ENCODE measurements around the gene BZW2. TPM values are rescaled to one million over a fixed set of nuclear protein-coding genes. Genes with fewer than 3 reads are reported as not detected.

BZW2 gene
- total and polyA plus RNA-seq, 2 experiments from 2014 or later, result 236 to 358 TPM

GRCh38 chr7:16753102-16753931 lies 107.3 kb downstream of the BZW2 start, which contains the start of gene TSPAN13:
Gene TSPAN13 (plus strand): TSS chr7:16753755. CDS start chr7:16753968, 213 bp downstream.
- TF ChIP-seq CTCF (IDR thresholded peaks at IDR 0.05; ENCODE audit: low read depth, low read length), result no peak
- peak within 1 kb of the TSS; percentile 72 for H3K27ac ChIP-seq
- DNase-seq (ENCODE audit: low read depth in 1 of 2, low spot score in 1 of 2), result peak; percentile 71 to 95
- H3K4me1 ChIP-seq (ENCODE audit: low read depth), result peaks cover 18% of the 10 kb centered on the region
- H3K9me3 ChIP-seq (ENCODE audit: low read depth), result no peaks in the 10 kb centered on the region
- no peaks in the 10 kb centered on the region for H3K36me3 ChIP-seq
- H3K27me3 ChIP-seq, result no peaks in the 10 kb centered on the region
- H3K4me3 ChIP-seq, result peak within 1 kb of the TSS; percentile 92

GRCh38 chr7:16753932-16754855 lies 108.2 kb downstream of the BZW2 start:
- Histone ChIP-seq H3K36me3 (no peaks in the 10 kb centered on the region), H3K27me3 (no peaks in the 10 kb centered on the region), H3K4me1 (ENCODE audit: low read depth) (peaks cover 18% of the 10 kb centered on the region), H3K4me3 (peak overlapping the region; percentile 92), H3K9me3 (ENCODE audit: low read depth) (no peaks in the 10 kb centered on the region), H3K27ac (peak overlapping the region; percentile 72)
- TF ChIP-seq CTCF (IDR thresholded peaks at IDR 0.05; ENCODE audit: low read depth, low read length), result no peak
- DNase-seq (ENCODE audit: low read depth in 1 of 2, low spot score in 1 of 2), result peak; percentile 44 to 81

- H3K4me3 ChIP-seq, result peak overlapping the region; percentile 92
- no peak for TF ChIP-seq CTCF (IDR thresholded peaks at IDR 0.05; ENCODE audit: low read depth, low read length)
- no peak for DNase-seq (ENCODE audit: low read depth in 1 of 2, low spot score in 1 of 2)
- no peaks in the 10 kb centered on the region for H3K36me3 ChIP-seq
- H3K27ac ChIP-seq, result peak overlapping the region; percentile 72
- H3K9me3 ChIP-seq (ENCODE audit: low read depth), result no peaks in the 10 kb centered on the region
- H3K27me3 ChIP-seq, result no peaks in the 10 kb centered on the region
- peaks cover 18% of the 10 kb centered on the region for H3K4me1 ChIP-seq (ENCODE audit: low read depth)
Observed at GRCh38 chr7:16754856-16755317, 108.9 kb downstream of the BZW2 start.

GRCh38 chr7:16755397-16755796 lies 109.4 kb downstream of the BZW2 start:
- DNase-seq (ENCODE audit: low read depth in 1 of 2, low spot score in 1 of 2), result no peak
- Histone ChIP-seq H3K36me3 (no peaks in the 10 kb centered on the region), H3K27ac (peak overlapping the region; percentile 72), H3K4me1 (ENCODE audit: low read depth) (peaks cover 18% of the 10 kb centered on the region), H3K27me3 (no peaks in the 10 kb centered on the region), H3K4me3 (peak overlapping the region; percentile 92), H3K9me3 (ENCODE audit: low read depth) (no peaks in the 10 kb centered on the region)
- no peak for TF ChIP-seq CTCF (IDR thresholded peaks at IDR 0.05; ENCODE audit: low read depth, low read length)

Other genes with a start within 250 kb of the BZW2 start
- gene CRPPA, start 224.6 kb upstream of the BZW2 start, total RNA-seq, result 4.6 and 5.0 TPM in 2 replicates
- gene CRPPA, start 224.6 kb upstream of the BZW2 start, polyA plus RNA-seq, result 5.6 and 6.1 TPM in 2 replicates
- 0.85 and 1.7 TPM in 2 replicates for gene SOSTDC1, start 180.4 kb upstream of the BZW2 start, total RNA-seq
- 2.0 and 2.9 TPM in 2 replicates for gene SOSTDC1, start 180.4 kb upstream of the BZW2 start, polyA plus RNA-seq
- gene LRRC72, start 119.4 kb upstream of the BZW2 start, total RNA-seq, result not detected in 2 replicates
- not detected in 2 replicates for gene LRRC72, start 119.4 kb upstream of the BZW2 start, polyA plus RNA-seq
- 36.7 and 54.1 TPM in 2 replicates for gene ANKMY2, start 427 bp upstream of the BZW2 start, total RNA-seq
- 44.6 and 81.5 TPM in 2 replicates for gene ANKMY2, start 427 bp upstream of the BZW2 start, polyA plus RNA-seq
- gene TSPAN13, start 107.6 kb downstream of the BZW2 start, total RNA-seq, result 34.2 and 63.6 TPM in 2 replicates
- gene TSPAN13, start 107.6 kb downstream of the BZW2 start, polyA plus RNA-seq, result 103 and 152 TPM in 2 replicates
- not detected in 2 replicates for gene AGR2, start 158.8 kb downstream of the BZW2 start, total RNA-seq
- 0.38 TPM in 1 of 2 replicates, not detected in the other for gene AGR2, start 158.8 kb downstream of the BZW2 start, polyA plus RNA-seq
- not detected in 2 replicates for gene AGR3, start 235.8 kb downstream of the BZW2 start, total RNA-seq
- gene AGR3, start 235.8 kb downstream of the BZW2 start, polyA plus RNA-seq, result not detected in 2 replicates

Measured in cardiac muscle cell (in vitro differentiated cells and primary cell).